Hepatic stellate cell (primary cell): ENCODE data around the gene ANK3.

Experiments
- DNase-seq: peaks from one replicate; pipeline ENCODE4 v3.0.0; 2011; ENCODE audit warnings: low spot score

The ANK3 gene

DNA sequence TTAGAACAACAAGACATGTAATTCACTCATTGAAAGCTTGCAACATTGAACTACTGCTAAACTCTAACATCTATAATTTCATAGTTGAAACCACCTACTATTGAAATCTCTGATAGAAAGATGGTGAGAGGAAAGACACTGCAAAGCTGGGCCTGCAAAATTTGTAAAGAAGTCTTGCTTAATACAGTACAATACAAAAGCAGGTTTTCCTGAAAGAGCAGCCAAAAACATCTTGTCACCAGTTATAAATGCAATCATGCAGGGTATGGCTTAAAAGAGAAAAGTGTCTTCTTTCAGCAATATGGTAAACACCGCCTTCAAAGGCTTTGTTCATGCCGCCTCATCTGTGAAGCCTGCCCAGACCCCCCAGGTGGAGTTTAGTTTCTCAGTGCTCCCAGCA is 109.2 kb downstream of the ANK3 start:
- DNase-seq = no peak

DNA sequence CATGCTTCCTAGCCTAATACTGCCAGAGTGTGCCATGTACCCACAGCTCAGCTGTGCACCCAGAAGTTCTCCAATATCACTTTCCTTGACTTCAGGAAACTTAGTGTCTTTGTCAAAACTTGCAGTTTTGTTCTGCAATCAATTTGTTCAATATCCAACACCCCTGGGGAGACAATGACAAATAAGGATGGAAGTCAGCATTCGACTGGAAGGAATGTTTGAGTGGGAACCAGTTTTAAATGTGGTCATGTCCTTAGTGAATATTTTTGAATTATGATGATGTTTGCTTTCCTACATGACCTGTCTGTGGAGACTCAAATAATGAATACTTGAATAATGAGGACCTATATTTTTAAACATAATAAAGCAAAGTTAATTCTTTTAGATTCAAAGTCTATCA is 112.0 kb downstream of the ANK3 start:
- DNase-seq = no peak

DNA sequence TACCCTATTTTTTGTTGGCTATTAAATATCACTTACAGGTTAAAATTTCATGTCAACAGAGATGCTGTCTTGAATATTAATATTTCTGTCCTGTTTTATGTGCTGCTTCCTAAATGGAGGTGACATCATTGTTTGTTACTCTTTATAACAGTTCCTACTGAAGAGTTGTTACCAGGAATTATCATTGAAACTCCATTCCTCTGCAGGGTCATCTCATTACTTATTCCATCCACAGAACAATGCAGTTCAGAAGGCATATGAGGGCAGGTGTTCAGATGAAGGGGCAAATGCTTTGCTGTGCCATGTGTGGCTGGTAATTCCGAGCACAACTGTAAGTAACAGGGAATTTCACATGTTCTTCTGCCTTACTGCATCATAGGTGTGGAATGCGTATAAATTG is 113.4 kb downstream of the ANK3 start:
- DNase-seq = no peak

DNA sequence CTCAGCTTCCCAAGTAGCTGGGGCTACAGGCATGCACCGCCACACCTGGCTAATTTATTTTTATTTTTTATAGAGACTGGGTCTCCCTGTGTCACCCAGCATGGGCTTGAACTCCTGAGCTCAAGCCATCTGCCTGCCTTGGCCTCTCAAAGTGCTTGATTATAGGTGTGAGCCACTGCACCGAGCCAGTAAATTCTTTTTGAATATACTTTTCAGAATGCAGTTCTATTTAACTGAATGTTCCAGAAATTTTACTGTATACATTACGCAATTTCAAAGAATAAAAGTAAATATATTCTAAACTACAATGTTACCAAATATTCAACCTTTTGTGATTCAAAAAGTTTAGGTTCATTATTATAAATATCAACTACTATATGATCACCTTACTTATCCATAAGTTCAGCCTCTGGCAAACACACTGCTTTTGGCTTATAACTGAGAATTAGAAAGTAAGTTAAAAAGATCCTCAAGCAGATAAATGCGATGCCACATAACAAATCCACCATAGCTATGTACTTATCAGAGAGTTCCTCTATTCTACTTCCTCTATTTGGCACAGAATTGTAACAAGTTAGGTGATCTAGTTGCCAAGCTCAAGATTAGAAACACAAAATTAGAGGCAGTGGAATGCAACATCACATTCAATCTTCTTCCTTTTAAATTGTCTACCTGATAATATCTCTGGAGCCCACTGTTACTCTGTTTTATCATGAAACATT is 118.2 kb downstream of the ANK3 start:
- DNase-seq = no peak

DNA sequence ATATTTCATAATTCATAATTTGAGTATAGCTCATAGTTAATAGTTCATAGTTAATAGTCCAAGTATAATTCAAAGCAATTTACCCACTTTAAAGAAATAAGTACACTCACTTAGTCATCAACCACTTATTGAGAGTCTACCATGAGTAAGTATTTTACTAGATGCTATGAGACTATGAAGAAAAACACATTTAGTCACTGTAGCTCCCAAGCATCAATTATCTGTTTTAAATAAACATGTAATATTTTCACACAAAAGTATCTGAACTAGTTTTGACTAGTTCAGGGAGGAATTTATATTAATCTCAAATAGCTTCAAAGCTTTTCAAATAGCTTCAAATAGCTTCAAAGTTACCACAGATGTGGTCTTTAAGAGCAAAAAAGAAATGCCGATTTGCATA is 119.2 kb downstream of the ANK3 start:
- no peak for DNase-seq

DNA sequence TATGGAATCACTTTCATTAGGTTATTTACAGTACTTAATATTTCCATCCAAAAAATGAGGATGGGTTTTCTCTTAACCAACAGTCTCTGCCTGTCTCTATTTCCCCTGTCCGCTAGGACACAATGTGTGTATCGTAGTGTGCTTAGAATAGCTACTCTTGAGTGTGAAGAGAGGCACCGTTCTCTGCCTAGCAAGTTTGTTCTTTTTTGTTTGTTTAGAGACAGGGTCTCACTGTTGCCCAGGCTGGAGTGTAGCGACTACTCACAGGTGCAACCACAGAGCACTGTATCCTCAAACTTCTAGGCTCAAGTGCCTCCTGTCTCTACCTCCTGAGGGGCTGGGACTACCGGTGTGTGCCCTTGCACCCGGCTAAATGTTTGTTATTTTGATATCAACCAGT is 121.9 kb downstream of the ANK3 start:
- DNase-seq = no peak

DNA sequence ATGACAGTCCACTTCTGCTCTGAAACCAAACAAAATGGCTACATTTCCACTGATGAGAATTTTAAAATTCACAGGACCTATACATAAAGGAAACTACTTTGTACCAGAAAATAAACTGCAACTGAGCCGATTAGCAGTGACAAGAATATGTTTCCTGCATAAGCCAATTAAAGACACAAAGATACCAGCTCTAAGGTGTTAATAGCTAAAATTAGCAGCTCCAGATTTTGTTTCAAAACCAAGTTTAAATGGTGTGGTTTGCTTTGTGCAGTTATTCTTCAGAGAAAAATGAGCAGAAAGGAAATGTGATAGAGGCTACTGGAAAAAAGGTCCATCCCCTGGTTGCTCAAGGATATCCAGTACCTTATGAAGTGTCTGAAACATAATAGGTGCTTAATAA is 123.2 kb downstream of the ANK3 start:
- DNase-seq = no peak

DNA sequence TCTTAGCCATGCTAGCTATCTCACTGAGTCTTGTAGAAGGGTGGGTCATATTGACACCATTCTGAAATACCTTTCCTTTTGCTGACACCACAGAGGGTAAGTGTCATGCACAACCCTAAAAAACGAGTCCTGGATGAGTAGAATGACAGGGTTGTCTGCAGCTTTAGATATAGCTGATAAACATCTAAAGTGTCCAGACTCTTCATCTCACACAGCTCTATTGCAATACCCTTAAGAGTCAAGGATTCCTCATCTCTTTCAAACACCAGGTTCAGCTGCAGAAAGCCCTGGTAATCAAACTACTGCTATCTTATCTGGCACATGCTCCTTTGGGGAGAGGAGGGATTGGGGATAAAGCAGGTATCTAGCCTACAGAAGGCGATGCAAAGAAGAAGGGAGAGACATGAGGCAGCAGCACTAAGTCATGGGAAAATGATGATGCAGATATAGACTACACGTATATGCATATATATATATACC is 127.0 kb downstream of the ANK3 start:
- no peak for DNase-seq

DNA sequence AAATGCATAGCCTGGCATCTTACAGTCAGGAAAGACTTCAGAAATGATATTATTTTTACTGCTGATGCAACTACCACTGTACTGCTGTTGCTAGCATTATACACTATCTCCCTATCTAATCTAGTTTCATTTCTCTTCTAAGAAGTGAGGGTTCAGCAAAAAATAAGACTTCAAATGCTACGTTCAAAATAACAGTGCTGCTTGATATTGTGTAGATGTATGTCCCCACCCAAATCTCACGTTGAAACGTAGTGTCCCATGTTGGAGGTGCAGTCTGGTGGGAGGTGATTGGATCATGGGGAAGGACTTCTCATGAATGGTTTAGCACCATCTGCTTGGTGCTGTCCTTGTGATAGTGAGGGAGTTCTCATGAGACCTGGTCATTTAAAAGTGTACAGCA is 129.4 kb downstream of the ANK3 start:
- DNase-seq = no peak

DNA sequence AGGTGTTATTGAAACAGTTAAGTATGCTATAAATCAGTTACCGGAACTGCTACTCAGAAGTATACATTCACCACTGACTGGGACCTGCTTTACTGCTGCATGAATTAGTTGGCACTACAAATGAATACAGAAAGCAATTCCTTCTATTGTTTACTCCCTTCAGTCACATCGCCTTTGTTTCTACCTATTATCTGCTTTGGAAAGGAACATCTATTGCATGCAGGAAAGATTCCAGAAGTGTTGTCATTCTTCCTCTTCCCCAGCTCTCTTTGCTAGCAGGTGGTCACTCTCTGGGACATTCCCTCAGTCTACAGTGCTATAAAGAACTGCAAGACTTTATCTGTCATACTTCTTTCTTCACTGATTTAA is 131.3 kb downstream of the ANK3 start:
- no peak for DNase-seq

DNA sequence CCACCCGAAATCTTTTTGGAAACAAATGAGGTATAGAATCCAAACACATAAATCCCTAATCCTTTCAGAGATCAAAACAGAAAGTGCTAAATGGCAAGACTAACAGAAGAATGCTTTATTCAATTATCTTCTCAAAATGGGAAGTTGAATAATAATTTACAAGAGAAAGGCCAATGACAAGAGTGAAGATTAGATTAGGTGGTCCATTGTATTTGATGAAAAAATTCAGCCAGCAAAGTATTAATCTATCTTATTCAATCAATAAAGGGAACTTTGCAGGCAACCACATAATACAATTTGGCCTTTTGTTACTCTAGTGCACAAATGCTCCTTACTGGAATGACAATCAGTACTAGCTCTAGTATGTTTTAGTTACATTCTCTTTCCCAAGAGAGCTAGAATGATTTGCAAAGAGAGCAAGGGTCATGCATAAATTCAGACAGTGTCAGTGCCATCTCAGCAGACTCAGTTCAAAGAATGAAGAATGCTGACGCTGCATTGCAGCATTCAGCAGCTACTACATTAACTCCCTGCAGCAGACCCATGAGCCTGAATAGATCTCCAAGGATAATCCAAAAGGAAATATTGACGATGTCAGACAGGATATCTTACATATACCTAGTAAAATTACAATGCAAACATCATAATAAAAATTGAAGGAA is 131.8 kb downstream of the ANK3 start:
- DNase-seq = no peak

DNA sequence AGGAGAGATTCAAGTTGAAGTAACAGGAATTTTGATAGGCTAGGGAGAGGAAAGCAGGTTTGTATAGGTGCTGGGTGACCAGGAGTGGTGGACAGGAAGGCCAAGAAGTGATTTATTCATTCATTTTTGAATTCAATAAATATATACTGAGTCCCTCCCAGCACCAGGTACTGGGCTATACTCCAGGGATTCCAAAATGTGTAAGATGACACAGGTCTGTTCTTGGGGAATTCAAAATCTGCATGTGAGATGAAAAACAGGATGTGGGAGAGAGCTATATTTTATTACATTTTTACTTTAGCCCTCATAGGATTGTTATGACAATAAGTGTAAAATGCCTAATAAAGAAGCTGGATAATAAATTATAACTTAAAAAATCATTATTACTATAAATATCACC is 134.9 kb downstream of the ANK3 start:
- DNase-seq = no peak

DNA sequence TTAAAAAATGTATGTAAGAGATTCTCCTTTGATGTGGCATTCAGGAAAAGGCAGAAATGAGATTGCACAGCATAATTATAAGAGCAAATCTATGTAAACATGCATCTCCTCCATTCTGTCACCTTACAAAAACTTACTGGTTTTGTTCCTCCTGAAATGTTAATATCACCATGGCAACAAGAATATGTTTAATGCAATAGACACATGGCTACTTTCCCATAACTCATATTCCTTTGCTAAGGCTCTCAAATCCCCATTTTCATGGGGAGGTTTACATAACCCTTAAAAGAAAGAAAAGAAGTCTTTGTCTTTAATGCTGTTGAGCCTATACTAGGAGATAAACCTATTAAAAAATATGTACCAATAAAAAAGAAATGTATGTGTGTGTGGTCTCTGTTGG is 136.2 kb downstream of the ANK3 start:
- DNase-seq = no peak

DNA sequence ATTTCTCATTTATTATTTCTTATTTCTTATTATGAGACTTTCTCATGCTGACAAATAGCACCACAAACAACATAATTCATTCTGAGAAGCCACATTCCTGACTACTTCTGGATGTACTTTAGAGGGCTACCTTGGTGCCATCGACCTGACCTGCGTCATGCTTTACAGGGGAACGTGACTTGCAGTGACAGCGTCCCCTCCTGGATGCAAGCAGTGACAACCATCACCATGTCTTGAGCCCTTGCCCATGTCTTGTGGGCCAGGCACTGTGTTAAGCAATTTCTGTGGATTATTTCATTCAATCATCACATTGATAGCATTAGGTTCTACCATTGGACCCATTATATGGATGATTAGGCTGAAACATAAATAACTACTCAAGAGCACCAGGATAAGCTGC is 137.0 kb downstream of the ANK3 start:
- no peak for DNase-seq

DNA sequence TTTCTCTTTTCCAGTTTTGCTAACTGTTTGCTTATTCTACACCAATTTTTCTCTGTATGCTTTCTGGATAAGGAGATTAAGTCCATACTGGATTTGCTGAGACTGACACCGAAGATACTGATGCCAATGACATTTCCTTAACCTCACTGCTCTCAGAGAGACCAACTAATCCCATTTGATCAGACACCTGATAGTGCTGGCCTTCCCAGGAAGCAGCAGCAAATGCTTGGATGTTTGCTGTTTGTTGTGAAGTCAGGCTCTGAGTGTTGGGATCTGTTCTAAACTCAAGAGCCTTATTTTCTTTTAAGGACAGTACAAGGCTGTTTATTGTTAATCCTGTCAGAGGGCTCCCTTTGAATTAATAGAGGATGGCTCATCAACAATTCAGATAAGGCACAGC is 143.3 kb downstream of the ANK3 start:
- no peak for DNase-seq

DNA sequence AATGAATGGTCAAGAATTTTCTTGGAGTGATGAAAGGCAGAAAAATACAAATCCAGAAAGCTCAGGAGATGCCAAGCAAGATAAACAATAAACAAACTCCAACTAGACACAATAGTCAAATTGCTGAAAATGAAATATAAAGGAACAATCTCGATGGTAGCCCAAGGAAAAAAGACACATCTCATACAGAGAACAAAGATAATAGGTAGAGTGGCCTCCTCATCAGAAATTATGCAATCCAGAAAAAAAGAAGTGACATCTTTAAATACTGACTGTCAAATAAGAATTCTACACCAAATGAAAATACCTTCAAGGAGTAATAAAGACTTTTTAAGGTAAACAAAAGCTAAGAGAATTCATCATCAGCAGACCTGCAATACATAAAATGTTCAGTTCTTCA is 150.4 kb downstream of the ANK3 start:
- DNase-seq = no peak

DNA sequence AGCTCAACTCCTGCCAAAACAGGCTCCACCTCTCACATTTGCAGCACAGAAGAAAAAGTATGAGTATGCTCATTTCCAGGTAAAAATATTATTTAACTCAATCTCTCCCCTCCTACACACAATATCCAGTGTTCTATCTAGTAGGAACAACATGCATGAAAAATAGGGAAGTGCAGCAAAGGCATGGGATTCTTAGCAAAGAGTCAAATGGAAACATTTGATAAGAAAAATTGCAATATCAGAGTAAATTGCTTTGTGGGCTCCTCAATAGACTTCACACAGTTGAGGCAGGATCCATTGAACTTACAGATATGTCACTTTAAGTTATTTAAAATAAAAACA is 150.9 kb downstream of the ANK3 start:
- no peak for DNase-seq

DNA sequence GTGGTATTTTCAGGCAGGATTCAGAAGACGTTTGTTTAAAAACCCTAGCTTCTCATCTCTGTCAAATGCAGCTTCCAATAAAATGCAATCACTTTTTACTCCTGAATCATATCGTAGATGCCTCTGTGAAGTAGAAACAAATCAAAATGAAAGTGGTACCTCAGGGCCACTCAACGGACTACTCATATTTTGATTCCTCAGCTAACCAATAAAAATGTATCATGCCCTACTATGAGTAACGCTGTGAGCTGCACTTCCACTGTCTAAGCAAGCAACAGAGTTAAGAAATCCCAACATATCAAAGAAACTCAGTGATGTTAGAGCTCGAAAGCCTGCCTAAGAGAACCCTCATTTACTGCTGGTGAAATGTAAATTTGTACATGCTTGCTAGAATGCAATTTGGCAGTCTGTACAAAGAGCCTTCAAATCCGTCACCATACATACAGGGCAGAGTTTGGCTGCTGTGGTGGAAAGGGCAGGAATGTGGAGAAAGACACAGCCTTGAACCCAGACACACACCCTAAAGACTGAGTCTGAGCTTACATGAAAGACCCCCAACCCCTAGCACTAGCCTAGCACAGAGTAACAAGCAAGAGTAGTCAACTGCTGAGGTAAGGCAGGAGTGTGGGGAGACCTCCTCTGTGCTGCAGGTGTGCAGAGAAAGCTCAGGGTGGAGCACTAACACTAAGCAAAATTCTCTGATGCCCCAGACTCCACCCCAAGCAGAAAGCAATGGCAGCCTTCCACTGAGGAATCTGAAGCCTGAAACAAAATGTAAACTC is 151.5 kb downstream of the ANK3 start:
- peak; percentile 44 for DNase-seq

DNA sequence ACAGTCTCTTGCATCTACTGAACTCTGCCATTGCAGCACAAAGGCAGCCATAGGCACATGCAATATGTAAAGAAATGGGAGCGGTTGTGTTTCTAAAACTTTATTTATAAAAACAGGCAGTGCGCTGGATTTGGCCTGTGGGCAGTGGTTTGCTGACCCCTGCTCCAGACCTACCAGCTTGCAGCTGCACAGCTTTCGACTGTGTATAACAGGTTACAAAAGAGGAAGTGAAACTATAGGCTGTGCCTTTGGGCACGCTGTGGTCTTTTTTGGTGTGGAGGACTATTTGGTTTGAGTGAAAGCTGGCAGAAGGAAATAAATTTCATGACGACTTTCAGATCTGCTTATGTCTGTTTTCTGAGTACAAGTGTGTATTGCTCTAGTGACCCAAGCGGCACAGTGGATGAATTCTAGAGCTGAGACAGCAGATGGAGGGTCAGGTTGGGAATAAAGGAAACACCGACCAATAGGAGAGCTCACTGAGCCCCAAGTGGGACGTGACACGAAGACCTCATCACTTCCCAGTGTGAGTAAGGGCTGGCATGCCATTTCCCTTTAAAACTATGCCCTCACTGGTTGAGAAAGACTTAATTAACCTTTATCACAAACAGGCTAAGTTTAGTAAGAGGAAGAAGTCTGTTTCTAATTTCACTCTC is 152.7 kb downstream of the ANK3 start:
- DNase-seq = peak; percentile 39

DNA sequence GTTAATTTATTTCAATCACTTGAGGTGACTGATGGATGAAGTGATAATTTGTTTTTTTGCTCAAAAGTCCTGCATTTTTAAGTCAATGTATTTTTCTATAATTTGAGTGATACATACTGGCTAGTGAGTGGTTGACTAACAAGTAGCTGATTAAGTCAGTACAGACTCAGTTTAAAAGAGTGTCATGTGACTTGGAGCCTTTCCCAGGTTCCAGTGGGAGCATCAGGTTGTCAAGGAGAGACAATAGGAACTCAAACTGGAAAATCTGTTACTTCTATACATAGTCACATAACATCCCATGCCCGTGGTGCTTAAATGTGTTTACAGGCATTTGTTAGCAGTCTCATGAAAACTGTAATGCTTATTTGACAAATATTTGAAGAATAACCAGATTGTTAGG is 154.7 kb downstream of the ANK3 start:
- DNase-seq = no peak

DNA sequence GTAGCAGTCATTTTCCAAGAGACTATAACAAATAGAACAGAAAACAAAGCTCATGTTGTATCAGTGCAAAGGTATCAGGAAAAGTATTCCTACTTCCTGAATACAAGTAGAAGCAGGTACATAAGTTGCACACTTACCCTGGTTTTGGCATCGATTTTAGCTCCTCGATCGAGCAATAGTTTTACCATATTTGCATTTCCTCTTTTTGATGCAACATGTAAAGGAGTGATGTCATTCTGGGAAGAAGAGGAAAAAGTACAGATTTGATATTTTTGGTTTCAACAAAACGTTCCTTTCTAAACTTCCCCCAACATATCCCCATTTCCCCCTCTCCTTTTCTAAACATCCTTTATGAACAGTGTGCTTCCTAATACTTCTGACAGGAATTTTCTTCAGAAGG is 155.1 kb downstream of the ANK3 start:
- no peak for DNase-seq

DNA sequence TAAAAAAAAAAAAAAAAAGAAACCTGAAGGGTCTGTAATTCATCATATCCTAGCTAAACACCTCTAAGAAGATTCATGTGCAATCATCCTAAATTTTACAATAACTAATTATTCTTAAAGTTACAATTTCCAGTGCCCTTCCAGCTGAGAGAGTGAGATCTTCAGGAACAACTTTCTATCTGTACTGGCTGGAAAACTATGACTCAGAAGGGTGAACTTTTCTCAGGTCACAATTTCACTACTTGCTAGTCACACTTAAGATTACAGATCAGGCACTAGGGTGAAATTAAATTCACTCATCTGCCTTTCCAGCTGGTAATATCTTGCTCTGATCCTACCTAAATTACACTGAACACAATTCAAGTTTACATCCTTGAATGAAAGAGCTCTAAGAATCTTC is 158.8 kb downstream of the ANK3 start:
- peak; percentile 6 for DNase-seq
